Stimulated activated CD8-positive, alpha-beta memory T cell treated with anti-CD3 and anti-CD28 coated beads, Interleukin-7, amount 100 ng/mL, for 1 hour (primary cell): Measurements from ENCODE around the gene DNAH10.
A peak's percentile ranks its signal among the peaks of the same experiment; 100 is the strongest.

Experiments
- DNase-seq, 2 donors: peaks; one replicate each; pipeline ENCODE4 v3.0.0-alpha.2; 2020; ENCODE audit warnings: low read depth in 2 of 2

Gene DNAH10

DNA sequence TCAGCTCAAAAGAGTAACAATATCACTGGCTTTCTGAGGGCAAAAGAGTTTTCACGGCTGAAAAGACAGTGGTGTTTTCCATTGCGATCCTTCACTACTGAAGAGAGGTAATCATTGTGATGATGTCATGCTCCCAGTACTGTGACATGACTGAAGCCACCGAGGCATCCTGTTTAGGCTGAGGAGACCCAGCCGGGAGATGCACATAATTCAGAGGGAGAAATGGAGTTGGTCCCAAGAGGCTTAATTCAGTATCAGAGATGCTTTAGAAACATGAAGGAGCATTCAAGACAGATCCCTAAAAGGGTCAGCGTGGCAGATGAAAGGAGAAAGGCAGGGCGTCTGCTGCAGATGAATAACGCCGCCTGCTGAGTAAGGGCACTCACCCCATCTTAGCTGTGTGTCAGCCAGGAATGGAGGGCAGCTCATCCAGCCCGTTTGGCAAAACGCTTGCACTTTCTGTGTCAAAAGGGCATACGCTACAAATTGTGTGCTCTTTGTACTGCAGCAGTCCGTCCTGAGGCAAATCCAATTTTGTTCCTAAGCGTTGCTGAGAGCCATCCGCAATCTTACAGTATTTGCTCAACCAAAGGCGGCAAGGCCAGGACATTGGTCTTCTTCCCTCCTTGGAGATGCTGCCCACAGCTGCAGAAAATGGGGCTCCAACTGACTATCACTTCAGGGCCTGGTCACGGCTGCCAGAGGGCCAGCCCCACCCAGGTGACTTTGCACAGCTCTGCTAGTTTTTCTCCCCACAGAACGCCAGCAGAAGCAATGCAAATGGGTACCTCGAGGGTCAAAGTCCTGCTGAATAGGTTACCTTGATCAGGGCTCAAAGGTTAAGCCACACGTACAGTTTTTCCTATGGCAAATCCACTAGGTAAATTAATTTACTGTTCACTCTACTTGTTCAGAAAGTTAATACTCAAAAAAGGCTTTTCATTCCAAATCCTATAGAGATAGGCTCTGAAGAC is 187.0 kb downstream of the DNAH10 start:
- no peak for DNase-seq

DNA sequence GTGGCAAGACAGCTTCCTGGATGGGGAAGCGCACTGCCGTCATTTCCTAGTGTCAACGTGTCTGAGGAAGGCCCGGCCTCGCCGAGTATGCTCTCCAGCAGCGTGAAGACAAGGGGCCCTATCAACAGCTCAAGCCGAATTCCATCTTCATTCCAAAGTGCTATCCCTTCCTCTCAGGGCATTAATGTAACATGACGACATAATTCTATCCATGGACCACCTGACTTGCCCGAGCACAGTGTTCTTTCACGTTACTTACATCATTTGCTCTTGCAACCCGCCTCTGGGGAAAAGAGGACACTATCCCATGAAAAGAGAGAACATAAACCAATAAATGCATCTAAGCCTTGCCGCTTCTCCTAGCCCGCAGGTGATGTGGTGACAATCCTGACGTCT is 187.7 kb downstream of the DNAH10 start:
- DNase-seq, result no peak

DNA sequence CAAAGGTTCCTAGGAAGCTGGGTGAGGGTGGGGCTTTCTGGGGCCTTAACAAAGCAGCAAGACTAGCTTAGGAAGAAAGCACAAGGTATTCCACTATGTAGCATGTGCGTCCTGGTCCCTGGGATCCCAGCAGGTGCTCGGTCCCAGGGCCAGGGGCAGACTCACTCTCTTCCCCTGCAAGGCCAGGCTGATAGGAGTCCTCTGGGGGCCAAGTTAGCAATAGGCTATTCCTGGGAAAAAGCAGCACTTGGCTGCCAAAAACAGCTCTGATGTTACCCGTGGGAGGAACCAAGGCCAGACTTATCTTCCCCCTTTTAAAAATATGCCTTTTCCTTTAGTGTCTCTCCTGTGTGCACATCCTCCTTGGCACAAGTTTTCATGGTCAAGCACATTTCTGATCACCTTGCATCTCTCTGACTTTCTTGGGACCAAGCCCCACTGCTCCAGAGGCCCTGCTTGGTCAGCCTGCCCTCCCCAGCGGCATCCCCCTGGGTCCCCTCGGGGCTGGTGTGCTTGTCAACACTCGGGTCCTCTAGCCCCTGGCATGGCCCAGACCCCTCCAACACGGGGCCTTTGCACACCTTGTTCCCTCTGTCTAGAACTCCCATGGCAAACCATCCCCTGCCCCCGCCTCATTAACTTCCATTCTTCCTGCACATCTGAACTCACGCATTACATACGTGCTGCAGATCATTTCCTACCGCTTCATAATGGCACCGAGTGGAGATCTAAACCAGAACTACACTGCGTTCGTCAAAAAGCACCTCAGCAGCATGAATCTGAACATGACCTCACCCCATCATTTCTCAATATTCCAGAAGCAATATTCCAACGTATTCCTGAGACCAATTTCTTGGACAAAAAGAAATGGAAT is 188.6 kb downstream of the DNAH10 start:
- DNase-seq, result no peak

DNA sequence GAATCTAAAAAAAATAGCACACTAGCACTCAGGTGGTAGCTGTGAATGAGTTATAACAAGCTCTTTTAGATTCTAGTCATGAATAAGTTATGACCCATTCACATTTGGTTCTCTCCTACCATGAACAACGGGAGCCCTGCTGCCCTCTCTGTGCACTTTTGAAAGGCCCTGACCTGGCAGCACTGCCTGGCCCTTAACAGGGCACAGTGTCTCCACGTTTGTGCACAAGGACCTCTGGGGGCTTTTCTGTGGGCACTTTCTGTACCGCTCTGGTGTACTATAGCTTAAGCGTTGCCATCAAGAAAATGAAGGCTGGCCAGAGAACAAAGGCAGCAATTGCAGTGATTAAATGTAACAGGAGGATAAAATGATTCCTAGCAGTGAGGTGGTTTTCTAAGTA is 189.4 kb downstream of the DNAH10 start:
- no peak for DNase-seq

DNA sequence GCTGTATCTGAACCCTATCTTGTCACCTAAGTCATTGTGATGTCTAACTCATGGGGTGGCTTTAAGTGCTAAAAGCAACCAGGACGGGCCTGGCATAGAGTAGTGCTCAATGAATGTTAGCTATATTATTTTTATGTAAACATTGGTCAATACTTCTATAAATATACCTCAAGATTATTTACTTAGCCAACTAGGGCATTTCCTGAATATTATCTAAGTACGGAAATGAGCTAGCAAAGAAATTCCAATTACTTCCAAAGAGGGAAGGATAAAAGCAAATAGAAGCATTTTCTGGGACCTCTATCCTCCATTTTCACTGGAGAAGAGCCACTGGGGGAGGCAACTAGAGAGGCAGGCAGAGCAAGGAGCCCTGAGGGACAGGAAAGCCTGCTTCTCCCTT is 189.9 kb downstream of the DNAH10 start:
- DNase-seq, result no peak

DNA sequence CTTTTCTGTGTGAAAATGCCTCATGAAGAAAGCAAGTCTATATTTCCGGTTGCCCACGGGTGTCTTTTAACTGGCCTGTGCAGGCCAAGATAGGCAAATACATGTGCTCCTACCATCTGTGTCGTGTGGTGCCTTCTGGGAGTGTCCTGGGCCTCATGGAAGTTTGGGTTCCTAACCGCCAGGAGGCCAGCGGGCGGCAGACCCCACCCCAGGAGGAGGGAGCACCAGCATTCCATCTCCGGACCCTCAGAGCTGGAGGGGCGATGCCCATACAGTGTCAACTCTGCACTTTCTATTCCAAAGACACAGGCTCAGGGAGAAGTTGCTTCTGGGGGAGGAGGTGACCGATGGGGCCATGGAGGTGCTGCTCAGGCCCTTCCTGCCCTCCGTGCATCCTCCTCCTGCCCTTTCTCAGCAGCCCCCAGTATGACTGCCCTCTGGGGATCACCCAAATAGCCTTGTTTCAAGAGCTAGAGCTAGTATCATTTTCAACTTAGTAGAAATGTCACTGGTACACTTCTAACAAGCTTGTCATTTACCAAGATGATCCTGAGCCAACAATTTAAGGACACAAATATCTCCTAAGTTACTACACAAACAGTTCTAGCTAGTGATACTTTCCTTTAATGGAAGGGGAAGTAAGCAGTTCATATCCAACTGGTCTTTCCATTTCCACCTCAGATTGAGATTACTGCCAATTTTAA is 192.7 kb downstream of the DNAH10 start:
- no peak for DNase-seq

DNA sequence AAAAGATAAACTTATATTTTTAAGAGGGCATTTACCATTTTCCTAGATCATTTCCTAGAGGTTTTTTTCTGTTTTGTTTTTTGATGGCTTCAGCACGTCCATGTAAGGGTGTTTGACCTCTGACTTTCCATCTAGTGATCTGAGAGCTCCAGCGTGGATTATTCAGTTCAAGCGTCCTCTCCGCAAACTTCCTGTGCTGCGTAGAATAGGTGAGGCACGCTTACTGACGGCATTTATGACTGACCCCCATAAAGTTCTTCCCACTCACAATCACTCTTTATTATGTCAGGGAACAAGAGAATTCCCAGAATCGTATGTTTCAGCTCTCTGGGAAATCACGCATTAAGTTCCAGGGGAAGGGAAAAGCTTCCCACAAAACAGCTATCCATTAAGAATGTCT is 194.1 kb downstream of the DNAH10 start:
- no peak for DNase-seq

DNA sequence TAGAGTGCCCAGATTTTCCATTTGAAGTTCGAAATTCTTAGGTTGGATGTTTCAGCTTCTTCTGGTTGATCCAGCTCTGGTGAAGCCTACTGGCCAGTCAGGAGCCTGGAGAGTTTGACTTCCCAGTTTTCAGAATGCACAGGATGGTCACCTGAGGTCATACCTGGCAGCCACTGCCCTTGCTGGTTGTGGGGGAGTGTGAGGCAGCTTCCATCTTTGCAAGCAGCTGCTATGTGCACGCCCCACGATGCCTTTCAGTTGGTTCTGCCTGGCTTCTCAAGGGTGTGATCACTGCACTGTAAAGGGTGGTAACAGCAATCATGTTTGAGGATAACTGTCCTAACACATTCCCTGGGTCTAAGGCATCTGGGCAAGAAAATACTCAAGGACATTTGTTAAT is 195.1 kb downstream of the DNAH10 start:
- DNase-seq, result no peak

DNA sequence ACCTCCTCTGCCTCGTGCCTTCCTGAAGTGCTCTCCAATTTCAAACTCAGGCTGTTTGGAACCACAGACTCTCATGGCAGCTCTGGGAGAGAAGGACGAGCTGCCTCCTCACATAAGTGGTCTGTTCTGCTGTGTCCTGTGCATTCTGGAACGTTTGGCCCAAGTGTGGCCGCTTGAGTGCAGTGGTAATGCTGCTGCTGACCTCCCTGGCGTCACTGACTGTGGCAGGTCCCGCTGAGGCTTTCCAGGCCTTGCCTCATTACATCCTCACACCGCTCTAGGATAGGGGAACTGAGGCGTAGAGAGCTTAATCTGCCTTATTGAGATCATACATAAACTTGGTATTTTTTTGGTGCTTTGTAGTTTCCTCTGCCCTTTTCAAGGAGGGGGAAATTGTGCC is 196.4 kb downstream of the DNAH10 start:
- DNase-seq, result no peak

DNA sequence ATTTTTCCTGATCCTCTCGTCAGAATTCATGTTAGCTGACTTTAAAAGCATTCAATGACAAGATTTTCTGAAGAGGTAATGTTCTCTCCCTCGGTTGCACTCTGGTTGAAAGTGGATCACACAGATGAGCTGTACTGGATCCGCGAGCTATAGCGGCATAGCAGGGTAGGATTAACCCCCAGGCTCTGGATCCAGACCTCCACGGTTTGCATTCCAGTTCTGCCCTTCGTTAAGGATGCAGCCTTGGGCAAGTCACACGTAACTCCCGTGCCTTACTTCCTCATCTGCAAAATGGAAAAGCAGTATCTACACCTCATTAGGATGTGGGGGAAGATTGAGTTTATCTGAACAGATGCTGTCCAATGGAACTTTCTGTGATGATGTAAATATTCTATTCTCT is 196.8 kb downstream of the DNAH10 start:
- no peak for DNase-seq

DNA sequence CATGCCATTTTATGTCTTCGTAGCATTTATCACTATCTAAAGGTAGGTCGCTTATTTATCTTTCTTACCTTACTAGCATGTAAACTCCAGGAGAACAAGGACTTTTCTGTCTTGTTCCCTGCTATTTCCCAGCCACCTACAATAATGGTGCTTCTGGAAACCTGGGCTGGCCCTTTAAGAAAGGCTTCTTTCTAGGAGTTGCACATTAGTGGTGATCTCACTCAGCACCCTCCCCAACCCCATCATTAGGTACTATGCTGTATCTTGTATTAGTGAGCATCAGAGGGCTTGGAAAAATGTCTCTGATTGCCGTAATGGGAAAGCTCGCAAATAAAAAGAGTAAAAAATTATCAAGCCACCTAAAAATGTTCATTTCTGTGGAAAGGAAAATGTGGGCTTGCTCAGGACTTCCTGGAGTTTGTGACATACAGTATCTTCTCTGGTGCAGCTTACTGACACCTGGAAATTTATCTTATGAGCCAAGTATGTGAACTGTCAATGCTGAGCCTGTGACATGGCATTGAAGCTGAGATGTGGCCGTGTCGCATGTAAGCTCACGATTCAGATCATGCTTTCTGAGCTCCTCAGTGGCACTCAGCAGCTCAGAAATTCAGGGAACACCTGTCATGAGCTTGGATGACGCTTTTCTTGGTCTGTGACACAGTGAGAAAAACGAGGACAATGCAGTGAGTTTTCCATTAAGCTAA is 198.1 kb downstream of the DNAH10 start:
- no peak for DNase-seq

DNA sequence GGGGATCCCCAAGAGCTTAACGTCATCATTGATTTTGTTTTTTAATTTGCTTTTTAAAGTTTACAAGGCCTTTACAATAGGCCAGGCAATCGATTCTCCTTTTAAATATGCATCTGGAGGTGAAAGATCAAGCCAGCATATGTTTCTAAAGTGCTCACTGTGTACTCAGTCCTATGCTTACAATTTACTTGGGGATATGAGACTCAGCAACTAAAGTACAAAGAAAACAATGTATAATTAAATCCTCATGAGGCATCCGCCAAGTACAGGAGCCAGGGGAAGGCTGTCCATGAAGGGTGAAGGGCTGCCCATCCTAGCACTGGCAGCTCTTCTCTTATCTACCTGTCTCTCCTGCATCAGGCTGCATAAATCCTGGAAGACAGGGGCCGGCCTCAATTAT is 198.8 kb downstream of the DNAH10 start:
- no peak for DNase-seq

DNA sequence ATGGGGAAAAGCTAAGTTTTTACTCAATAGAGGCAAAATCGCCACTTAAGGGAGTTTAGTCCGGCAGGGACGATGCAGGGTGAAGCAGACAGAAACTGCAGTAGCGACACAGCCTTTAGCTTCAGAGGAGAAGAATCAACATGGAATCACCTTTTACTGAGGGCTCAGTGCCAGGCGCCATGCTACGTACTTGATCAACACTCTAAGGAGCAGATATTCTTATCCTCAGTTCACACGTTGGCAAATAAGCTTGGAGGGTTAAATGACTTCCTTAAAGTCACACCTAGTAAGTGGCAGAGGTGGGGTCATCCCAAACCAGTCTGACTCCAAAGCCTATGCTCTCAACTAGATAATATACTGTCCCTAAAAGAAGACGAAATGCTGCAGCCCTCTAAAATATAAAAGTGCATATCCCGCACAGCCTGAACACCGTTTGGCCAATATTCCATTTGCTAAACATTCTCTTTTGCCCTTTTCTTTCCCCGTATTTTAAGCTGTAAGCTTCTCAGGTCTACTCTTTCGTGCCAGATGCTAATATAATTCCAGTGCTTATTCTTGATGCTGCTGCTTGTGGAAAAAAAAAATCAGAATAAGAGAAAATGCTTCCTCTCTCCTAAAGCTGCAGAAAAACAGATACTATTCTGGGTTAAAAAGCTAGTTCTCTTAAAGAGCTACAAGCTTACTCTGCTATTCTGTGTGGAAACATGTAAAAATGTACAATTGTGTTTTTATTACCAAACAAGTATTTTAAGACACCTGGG is 199.7 kb downstream of the DNAH10 start:
- no peak for DNase-seq

DNA sequence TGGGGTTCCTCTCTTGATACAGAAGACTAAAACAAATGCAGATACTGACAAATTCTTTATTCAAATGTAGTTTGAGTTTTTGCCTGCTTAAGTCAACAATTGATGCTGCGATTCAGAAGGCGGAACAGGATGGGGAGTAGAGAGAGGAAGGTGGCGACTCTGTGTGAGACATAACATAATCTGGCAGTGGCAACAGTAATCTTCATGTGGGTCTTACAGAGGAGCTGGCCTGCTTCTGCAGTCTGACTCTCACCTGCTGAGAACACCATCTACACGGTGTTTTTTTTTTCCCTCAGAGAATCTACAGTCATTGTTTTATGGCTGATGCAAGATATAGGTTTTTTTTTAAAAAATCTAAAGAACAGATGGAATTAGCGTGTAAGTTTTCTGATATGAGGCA is 200.4 kb downstream of the DNAH10 start:
- no peak for DNase-seq

DNA sequence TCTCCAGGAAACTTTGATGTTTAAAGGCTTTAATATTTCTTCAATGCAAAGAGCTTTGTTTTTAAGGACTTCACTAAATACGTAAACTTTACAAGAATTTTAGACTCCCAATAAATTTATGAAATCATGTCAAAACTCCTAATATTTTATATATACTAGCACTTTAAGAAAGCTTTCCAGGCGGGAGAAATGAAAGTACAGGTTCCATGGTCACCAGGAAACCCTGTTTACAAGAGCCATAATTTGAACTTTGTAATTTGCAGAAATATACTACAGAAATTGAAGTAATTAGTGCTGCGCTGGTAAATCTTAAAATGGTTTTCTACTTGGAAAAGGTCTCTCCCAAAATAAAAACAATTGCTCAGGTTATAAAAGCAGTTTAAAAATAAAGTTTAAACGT is 201.7 kb downstream of the DNAH10 start:
- no peak for DNase-seq

DNA sequence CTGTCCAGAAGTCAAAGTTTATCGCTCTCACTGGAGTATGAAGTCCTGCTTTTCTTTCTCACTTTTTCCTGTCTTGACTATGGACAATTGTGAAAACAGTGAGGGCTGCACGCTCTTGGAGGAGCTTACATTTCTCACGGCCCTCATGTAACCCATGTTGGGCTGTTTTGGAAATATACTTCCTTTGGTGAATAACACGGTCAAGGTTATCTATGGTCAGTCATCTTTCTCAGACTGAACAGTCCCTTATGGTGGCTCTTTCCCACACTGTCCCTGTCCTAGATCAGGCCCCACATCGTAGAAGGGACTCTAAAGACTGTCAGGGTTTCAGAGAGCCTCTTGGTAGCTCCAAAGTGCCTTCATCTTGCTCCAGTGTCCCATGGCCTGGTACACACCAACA is 203.3 kb downstream of the DNAH10 start:
- DNase-seq, result no peak

DNA sequence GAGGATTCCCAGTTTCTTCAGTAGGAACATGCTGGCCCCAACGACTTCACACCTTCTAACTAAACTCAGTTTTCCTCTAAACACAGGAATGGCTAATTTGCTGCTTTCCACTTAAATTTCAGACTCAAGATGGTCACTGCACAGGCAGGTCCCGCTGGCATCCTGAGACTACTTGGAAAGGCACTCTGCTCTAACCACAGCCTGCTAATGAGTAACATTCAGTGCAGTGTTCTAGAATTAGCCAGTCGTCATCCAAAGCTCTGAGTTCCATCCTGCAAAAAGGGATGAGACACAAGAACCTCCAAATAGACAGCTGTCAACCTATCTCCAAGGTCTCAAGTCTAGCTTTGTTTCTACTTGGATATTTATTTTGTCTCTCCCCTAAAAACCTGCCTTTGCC is 204.5 kb downstream of the DNAH10 start:
- no peak for DNase-seq

DNA sequence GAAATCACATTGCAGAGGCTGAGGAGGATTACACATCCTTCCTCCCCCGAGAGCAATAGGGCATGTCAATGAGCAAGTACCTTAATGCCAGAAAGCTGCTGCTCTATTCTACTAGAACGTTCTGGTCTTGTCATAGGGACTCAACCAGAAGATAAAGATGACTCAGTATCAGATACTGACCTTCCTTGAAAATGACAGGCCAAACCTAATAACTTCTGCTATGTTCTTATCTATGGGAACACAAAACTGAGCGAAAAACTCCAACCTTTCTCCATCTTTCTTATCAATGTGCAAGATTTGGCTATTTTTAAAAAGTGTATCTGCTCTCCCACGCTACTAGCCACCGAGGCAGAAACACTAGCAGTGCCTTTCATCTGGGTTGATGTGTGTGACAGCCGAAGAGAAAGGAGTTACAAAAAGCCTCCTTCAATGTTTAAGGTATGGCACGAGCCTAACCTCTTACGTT is 205.1 kb downstream of the DNAH10 start:
- no peak for DNase-seq

DNA sequence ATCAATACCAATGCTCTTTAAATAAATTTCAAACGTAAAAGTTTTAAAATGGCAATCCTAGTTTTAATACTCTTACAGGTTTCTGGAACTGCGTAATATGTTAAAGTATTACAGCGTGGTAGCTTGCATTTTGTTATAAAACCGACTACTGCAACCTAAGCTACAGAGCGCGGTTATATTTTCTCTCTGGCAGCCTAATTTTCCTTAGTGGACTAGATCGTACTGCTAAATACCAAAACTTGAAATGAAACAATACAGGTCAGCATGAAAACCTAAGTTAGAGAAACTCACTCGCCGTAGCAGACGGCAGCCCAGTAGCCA is 209.3 kb downstream of the DNAH10 start:
- DNase-seq, result no peak

DNA sequence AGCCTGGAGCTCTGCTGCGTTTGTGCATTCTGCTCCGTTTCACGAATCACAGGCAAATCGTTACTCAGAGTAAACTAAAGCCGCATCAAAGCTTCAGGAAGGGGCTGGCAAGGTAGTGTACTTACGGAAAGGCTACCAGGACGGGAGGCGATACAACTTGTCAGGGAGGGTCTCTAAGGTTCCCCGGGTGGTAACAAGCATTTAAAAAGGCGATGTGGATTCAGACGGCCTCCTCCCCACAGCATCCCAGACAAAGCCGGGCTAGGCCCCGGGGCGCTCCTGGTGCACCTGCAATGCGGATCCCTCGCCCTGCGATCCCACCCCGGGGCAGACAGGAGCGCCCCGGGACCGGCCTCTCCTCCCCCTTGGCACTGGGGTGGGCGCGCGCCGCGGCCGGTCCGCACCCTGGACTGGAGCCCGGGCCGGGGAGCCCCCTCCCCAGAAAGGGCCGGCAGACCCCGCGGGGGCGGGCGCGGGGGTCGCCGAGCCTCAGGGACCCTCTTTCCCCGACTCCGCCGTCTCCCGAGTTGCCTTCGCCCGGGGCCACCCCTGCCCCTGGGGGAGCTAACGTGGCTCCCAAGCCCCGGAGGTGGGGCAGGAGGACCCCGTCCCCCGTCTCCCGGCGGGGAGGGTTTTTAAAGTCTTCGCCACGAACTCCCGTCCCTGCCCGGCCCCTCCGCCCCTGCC is 209.8 kb downstream of the DNAH10 start:
- DNase-seq, result peak in 1 of 2 donors; percentile 9
